GM18508 (cell line): ENCODE data around the gene KRT7.
"Not testable (repeated sequence)": the region's sequence is repeated elsewhere in the genome, so short reads cannot be mapped to it uniquely, and the experiment has no call there.

ENCODE experiments used
- ATAC-seq: cut with Tn5 transposase; IDR thresholded peaks from one replicate; pipeline ENCODE4 v1.9.1; 2021; ENCODE audit warnings: moderate number of reproducible peaks; ENCODE audit not compliant: insufficient read depth, unreplicated experiment

Gene KRT7

GRCh38 chr12:52253391-52254179 lies 20.5 kb downstream of the KRT7 start:
- ATAC-seq, result no peak

GRCh38 chr12:52254180-52254964 lies 21.3 kb downstream of the KRT7 start:
- ATAC-seq, result no peak

GRCh38 chr12:52254965-52255751 lies 22.1 kb downstream of the KRT7 start:
- ATAC-seq, result no peak

GRCh38 chr12:52255926-52256583 lies 23.0 kb downstream of the KRT7 start:
- no peak for ATAC-seq

GRCh38 chr12:52256584-52256935 lies 23.5 kb downstream of the KRT7 start:
- ATAC-seq, result no peak

GRCh38 chr12:52257074-52257551 lies 24.1 kb downstream of the KRT7 start:
- no peak for ATAC-seq

GRCh38 chr12:52257922-52258321 lies 24.9 kb downstream of the KRT7 start:
- not testable (repeated sequence) for ATAC-seq

GRCh38 chr12:52258335-52258901 lies 25.4 kb downstream of the KRT7 start:
- ATAC-seq, result no peak

- ATAC-seq, result no peak
Measured at GRCh38 chr12:52259657-52260243, 26.7 kb downstream of the KRT7 start.

- ATAC-seq, result no peak
Measured at GRCh38 chr12:52260361-52261207, 27.5 kb downstream of the KRT7 start.

GRCh38 chr12:52261208-52261484 lies 28.1 kb downstream of the KRT7 start:
- no peak for ATAC-seq

- ATAC-seq, result no peak
Measured at GRCh38 chr12:52262286-52262685, 29.2 kb downstream of the KRT7 start.

- no peak for ATAC-seq
Measured at GRCh38 chr12:52263761-52264434, 30.9 kb downstream of the KRT7 start.

- ATAC-seq, result no peak
Measured at GRCh38 chr12:52264435-52264825, 31.4 kb downstream of the KRT7 start.

GRCh38 chr12:52266514-52266913 lies 33.5 kb downstream of the KRT7 start:
- no peak for ATAC-seq

GRCh38 chr12:52267266-52267665 lies 34.2 kb downstream of the KRT7 start:
- no peak for ATAC-seq

- no peak for ATAC-seq
Measured at GRCh38 chr12:52267699-52268098, 34.7 kb downstream of the KRT7 start.

GRCh38 chr12:52268212-52268611 lies 35.2 kb downstream of the KRT7 start:
- no peak for ATAC-seq
